GM23338 (cell line): ENCODE measurements around the gene TNPO3. TPM values are rescaled to one million over a fixed set of nuclear protein-coding genes. Genes with fewer than 3 reads are reported as not detected.

ENCODE experiments used
- ATAC-seq: fragments of 200-7000 bp; cut with Tn5 transposase; 3 replicates; pipeline ENCODE4 v1.9.1; 2020
- DNase-seq: peaks from one replicate; pipeline ENCODE4 v3.0.0-alpha.2; 2015; ENCODE audit warnings: low spot score
- H2AFZ ChIP-seq: fragments of 200-600 bp; sonication (generic); 2 replicates; pipeline ENCODE4 v1.8.0; 2016; ENCODE audit warnings: antibody characterized with exemption, mild to moderate bottlenecking, moderate library complexity
- H3F3A ChIP-seq: fragments of 200-600 bp; sonication (generic); replicated peaks from 2 replicates; pipeline ENCODE4 v1.8.0; 2017; ENCODE audit warnings: antibody characterized with exemption, mixed run types, low read depth
- H3K27ac ChIP-seq: fragments of 200-600 bp; sonication (generic); 2 replicates; pipeline ENCODE4 v1.6.1; 2016; ENCODE audit warnings: low read depth
- H3K27me3 ChIP-seq: fragments of 200-600 bp; sonication (generic); 2 replicates; pipeline ENCODE4 v1.8.0; 2016; ENCODE audit warnings: mild to moderate bottlenecking, mixed run types, moderate library complexity; ENCODE audit not compliant: insufficient read depth
- H3K36me3 ChIP-seq: fragments of 200-600 bp; sonication (generic); 2 replicates; pipeline ENCODE4 v1.8.0; 2016; ENCODE audit warnings: mild to moderate bottlenecking; ENCODE audit not compliant: insufficient read depth
- H3K4me1 ChIP-seq: fragments of 200-600 bp; sonication (generic); 2 replicates; pipeline ENCODE4 v1.8.0; 2016; ENCODE audit warnings: mild to moderate bottlenecking, moderate library complexity; ENCODE audit not compliant: insufficient read depth
- H3K4me2 ChIP-seq: fragments of 200-600 bp; sonication (generic); 2 replicates; pipeline ENCODE4 v1.7.1; 2017; ENCODE audit warnings: mixed run types
- H3K4me3 ChIP-seq: fragments of 200-600 bp; sonication (generic); 2 replicates; pipeline ENCODE4 v1.6.1; 2016; ENCODE audit warnings: mixed run types
- H3K79me2 ChIP-seq: fragments of 200-600 bp; sonication (generic); replicated peaks from 2 replicates; pipeline ENCODE4 v1.8.0; 2017; ENCODE audit warnings: mild to moderate bottlenecking; ENCODE audit not compliant: insufficient read depth
- H3K9me2 ChIP-seq: fragments of 200-600 bp; sonication (generic); 2 replicates; pipeline ENCODE4 v1.8.0; 2017; ENCODE audit not compliant: insufficient read depth
- H4K20me1 ChIP-seq: fragments of 200-600 bp; sonication (generic); replicated peaks from 2 replicates; pipeline ENCODE4 v1.8.0; 2017; ENCODE audit warnings: mild to moderate bottlenecking; ENCODE audit not compliant: insufficient read depth
- H3K27ac Mint-ChIP-seq: 2 replicates; pipeline ENCODE4 v1.8.0; 2020; ENCODE audit warnings: inconsistent platforms, mild to moderate bottlenecking, moderate library complexity, mixed read lengths
- H3K27me3 Mint-ChIP-seq: 3 replicates; pipeline ENCODE4 v1.8.0; 2022; ENCODE audit warnings: low read depth, mild to moderate bottlenecking, moderate library complexity, mixed read lengths, inconsistent platforms; ENCODE audit not compliant: insufficient read depth, poor library complexity
- H3K36me3 Mint-ChIP-seq: 3 replicates; pipeline ENCODE4 v1.8.0; 2021; ENCODE audit warnings: low read depth, mild to moderate bottlenecking, inconsistent platforms, moderate library complexity, mixed read lengths
- H3K4me1 Mint-ChIP-seq: 3 replicates; pipeline ENCODE4 v1.8.0; 2020; ENCODE audit warnings: mild to moderate bottlenecking, inconsistent platforms, mixed read lengths
- H3K4me3 Mint-ChIP-seq: 3 replicates; pipeline ENCODE4 v1.8.0; 2021; ENCODE audit warnings: moderate library complexity, mild to moderate bottlenecking, inconsistent platforms, mixed read lengths
- H3K9me3 Mint-ChIP-seq: 3 replicates; pipeline ENCODE4 v1.8.0; 2020; ENCODE audit warnings: moderate library complexity, mild to moderate bottlenecking, inconsistent platforms, mixed read lengths
- CREB1 ChIP-seq: fragments of 250-450 bp; sonication (Bioruptor Pico); IDR thresholded peaks from 2 replicates; pipeline ENCODE4 v1.5.0; 2020; ENCODE audit warnings: low read depth, mild to moderate bottlenecking, moderate library complexity
- EZH2phosphoT487 ChIP-seq: fragments of 200-600 bp; sonication (generic); IDR thresholded peaks from one replicate; pipeline ENCODE4 v1.8.1; 2018; ENCODE audit warnings: antibody characterized with exemption; ENCODE audit not compliant: unreplicated experiment
- JUNB ChIP-seq: IDR thresholded peaks from one replicate; pipeline ENCODE4 v1.6.1; 2016; ENCODE audit warnings: antibody characterized with exemption; ENCODE audit not compliant: unreplicated experiment
- POLR2AphosphoS5 ChIP-seq: IDR thresholded peaks from 2 replicates; pipeline ENCODE4 v1.6.1; 2016; ENCODE audit warnings: antibody characterized with exemption, low read depth
- STAT1 ChIP-seq: IDR thresholded peaks from one replicate; pipeline ENCODE4 v1.6.1; 2016; ENCODE audit warnings: antibody characterized with exemption; ENCODE audit not compliant: unreplicated experiment
- polyA plus RNA-seq: library from polyadenylated mRNA; unstranded; fragments of >200 nt; fragmentation: Nextera tagmentation; extraction: Ambion mirVana; gene quantifications from 2 replicates; pipeline ENCODE4 v1.2.1, GENCODE V29; 2016
- total RNA-seq: library from RNA; depleted of rRNA; stranded (reverse); fragments of >200 nt; shearing (Covaris generic); gene quantifications from 2 replicates; pipeline ENCODE4 v1.2.3, GENCODE V29; 2014
- TF ChIP-seq, protein P1 (sequence below): fragments of 250-450 bp; sonication (Bioruptor Pico); IDR thresholded peaks from 2 replicates; pipeline ENCODE4 v1.5.0; 2020; ENCODE audit warnings: mild to moderate bottlenecking, moderate library complexity
- TF ChIP-seq, protein P2 (sequence below): IDR thresholded peaks from one replicate; pipeline ENCODE4 v1.6.1; 2018; ENCODE audit warnings: antibody characterized with exemption; ENCODE audit not compliant: unreplicated experiment

TNPO3 gene
- total and polyA plus RNA-seq, 2 experiments from 2014 or later: 38.2 to 127 TPM

DNA sequence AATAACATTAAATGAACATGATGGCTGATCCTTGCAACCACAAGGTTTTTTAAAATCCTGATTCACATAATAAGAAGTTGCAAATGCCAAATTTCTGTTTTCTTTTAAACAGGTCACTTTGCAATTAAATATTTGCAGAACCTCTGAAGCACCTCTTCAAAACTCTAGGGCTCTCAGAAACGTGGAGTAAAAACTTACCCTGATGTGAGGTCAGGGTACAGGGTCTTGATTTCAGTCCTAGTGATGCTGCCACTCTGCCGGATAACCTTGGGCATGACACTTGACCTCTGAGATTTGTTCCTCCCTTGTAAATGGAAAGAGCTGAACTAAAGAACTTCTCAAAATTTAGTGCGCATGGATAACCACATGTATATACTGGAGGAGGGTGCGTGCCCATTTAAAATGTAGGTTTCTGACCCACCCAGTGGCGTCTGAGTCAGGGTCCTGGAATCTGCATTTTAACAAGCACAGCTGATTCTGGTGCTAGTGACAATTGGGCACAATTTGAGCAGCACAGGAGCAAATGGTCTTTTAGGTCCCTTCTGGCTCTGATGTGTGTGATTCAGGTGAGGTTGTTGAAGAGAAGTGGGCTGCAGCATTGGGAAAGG, 35.5 kb upstream of the TNPO3 start (continued):
- TF ChIP-seq, protein P1, sequence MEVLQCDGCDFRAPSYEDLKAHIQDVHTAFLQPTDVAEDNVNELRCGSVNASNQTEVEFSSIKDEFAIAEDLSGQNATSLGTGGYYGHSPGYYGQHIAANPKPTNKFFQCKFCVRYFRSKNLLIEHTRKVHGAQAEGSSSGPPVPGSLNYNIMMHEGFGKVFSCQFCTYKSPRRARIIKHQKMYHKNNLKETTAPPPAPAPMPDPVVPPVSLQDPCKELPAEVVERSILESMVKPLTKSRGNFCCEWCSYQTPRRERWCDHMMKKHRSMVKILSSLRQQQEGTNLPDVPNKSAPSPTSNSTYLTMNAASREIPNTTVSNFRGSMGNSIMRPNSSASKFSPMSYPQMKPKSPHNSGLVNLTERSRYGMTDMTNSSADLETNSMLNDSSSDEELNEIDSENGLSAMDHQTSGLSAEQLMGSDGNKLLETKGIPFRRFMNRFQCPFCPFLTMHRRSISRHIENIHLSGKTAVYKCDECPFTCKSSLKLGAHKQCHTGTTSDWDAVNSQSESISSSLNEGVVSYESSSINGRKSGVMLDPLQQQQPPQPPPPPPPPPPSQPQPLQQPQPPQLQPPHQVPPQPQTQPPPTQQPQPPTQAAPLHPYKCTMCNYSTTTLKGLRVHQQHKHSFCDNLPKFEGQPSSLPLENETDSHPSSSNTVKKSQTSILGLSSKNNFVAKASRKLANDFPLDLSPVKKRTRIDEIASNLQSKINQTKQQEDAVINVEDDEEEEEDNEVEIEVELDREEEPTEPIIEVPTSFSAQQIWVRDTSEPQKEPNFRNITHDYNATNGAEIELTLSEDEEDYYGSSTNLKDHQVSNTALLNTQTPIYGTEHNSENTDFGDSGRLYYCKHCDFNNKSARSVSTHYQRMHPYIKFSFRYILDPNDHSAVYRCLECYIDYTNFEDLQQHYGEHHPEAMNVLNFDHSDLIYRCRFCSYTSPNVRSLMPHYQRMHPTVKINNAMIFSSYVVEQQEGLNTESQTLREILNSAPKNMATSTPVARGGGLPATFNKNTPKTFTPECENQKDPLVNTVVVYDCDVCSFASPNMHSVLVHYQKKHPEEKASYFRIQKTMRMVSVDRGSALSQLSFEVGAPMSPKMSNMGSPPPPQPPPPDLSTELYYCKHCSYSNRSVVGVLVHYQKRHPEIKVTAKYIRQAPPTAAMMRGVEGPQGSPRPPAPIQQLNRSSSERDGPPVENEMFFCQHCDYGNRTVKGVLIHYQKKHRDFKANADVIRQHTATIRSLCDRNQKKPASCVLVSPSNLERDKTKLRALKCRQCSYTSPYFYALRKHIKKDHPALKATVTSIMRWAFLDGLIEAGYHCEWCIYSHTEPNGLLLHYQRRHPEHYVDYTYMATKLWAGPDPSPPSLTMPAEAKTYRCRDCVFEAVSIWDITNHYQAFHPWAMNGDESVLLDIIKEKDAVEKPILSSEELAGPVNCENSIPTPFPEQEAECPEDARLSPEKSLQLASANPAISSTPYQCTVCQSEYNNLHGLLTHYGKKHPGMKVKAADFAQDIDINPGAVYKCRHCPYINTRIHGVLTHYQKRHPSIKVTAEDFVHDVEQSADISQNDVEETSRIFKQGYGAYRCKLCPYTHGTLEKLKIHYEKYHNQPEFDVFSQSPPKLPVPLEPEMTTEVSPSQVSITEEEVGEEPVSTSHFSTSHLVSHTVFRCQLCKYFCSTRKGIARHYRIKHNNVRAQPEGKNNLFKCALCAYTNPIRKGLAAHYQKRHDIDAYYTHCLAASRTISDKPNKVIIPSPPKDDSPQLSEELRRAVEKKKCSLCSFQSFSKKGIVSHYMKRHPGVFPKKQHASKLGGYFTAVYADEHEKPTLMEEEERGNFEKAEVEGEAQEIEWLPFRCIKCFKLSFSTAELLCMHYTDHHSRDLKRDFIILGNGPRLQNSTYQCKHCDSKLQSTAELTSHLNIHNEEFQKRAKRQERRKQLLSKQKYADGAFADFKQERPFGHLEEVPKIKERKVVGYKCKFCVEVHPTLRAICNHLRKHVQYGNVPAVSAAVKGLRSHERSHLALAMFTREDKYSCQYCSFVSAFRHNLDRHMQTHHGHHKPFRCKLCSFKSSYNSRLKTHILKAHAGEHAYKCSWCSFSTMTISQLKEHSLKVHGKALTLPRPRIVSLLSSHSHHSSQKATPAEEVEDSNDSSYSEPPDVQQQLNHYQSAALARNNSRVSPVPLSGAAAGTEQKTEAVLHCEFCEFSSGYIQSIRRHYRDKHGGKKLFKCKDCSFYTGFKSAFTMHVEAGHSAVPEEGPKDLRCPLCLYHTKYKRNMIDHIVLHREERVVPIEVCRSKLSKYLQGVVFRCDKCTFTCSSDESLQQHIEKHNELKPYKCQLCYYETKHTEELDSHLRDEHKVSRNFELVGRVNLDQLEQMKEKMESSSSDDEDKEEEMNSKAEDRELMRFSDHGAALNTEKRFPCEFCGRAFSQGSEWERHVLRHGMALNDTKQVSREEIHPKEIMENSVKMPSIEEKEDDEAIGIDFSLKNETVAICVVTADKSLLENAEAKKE: no peak
- no peak for TF ChIP-seq POLR2AphosphoS5
- no peak for TF ChIP-seq CREB1 (CRISPR knock-in tag)

DNA sequence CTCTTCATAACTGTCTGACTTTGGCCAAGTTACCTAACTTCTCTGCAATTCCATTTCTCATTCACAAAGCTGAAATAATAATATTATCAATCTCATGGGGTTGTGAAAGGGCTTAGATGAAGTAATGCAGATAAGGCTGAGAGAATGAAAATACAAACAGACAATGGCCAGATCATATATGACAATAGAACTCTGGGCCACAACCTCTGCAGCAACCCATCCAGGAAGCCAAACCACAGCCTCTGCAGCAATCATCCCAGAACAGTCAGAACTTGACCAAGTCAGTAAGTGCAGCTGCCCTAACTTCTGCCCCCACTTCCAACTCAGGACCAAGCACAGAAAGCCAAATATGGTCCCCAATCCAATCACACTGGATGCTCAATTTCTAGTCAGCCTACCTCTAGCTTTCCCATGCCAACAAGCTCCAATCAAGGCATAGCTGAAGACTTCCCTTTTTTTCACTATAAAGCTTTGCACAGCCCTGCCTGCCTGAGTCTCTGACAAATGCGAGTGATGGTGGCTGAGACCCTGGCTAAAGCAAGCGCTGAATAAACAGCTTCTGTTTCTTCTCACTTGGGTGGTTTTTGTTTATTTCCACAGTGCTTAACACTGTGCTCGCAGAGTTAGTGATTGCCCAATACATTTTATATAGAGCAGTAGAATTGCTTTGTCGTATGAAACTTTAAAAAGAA, 34.8 kb upstream of the TNPO3 start:
- peaks cover 3% of the 10 kb centered on the region; the same call in 1 of the 3 replicates for H3K9me3 Mint-ChIP-seq
- no peaks in the 10 kb centered on the region; the same call in 1 of the 2 replicates for H3F3A ChIP-seq
- DNase-seq (no peak), ATAC-seq (no peak)
- no peak overlapping the region for H3K4me3 Mint-ChIP-seq
- H3K36me3 ChIP-seq: no peaks in the 10 kb centered on the region
- no peaks in the 10 kb centered on the region for H4K20me1 ChIP-seq
- H3K4me2 ChIP-seq: no peak overlapping the region
- H3K27me3 Mint-ChIP-seq: no peaks in the 10 kb centered on the region
- H3K27me3 ChIP-seq: no peaks in the 10 kb centered on the region
- no peaks in the 10 kb centered on the region for H3K36me3 Mint-ChIP-seq
- H3K4me1 Mint-ChIP-seq: peaks cover 4% of the 10 kb centered on the region; the same call in 2 of the 3 replicates
- H3K4me3 ChIP-seq: no peak overlapping the region
- no peaks in the 10 kb centered on the region for H3K9me2 ChIP-seq
- no peak overlapping the region for H3K27ac Mint-ChIP-seq
- no peaks in the 10 kb centered on the region for H3K79me2 ChIP-seq
- H3K4me1 ChIP-seq: no peaks in the 10 kb centered on the region
- no peak overlapping the region; the same call in 1 of the 2 replicates for H2AFZ ChIP-seq
- no peak overlapping the region for H3K27ac ChIP-seq
- no peak for TF ChIP-seq STAT1
- TF ChIP-seq, protein P2, sequence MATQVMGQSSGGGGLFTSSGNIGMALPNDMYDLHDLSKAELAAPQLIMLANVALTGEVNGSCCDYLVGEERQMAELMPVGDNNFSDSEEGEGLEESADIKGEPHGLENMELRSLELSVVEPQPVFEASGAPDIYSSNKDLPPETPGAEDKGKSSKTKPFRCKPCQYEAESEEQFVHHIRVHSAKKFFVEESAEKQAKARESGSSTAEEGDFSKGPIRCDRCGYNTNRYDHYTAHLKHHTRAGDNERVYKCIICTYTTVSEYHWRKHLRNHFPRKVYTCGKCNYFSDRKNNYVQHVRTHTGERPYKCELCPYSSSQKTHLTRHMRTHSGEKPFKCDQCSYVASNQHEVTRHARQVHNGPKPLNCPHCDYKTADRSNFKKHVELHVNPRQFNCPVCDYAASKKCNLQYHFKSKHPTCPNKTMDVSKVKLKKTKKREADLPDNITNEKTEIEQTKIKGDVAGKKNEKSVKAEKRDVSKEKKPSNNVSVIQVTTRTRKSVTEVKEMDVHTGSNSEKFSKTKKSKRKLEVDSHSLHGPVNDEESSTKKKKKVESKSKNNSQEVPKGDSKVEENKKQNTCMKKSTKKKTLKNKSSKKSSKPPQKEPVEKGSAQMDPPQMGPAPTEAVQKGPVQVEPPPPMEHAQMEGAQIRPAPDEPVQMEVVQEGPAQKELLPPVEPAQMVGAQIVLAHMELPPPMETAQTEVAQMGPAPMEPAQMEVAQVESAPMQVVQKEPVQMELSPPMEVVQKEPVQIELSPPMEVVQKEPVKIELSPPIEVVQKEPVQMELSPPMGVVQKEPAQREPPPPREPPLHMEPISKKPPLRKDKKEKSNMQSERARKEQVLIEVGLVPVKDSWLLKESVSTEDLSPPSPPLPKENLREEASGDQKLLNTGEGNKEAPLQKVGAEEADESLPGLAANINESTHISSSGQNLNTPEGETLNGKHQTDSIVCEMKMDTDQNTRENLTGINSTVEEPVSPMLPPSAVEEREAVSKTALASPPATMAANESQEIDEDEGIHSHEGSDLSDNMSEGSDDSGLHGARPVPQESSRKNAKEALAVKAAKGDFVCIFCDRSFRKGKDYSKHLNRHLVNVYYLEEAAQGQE: no peak
- TF ChIP-seq JUNB: no peak
- TF ChIP-seq EZH2phosphoT487: no peak
